Endodermal cell (in vitro differentiated cells): ENCODE results near the gene RGS9. TPM values are rescaled to one million over a fixed set of nuclear protein-coding genes. Genes with fewer than 3 reads are reported as not detected.
"Not testable (repeated sequence)": the region's sequence is repeated elsewhere in the genome, so short reads cannot be mapped to it uniquely, and the experiment has no call there.

Source experiments
- DNase-seq: peaks from one replicate; pipeline ENCODE4 v3.0.0-alpha.2; 2017
- H3K27ac ChIP-seq: 2 replicates; pipeline ENCODE4 v1.5.1; 2013; ENCODE audit warnings: mild to moderate bottlenecking, low read depth, low read length, moderate library complexity
- H3K27me3 ChIP-seq: 2 replicates; pipeline ENCODE4 v1.6.1; 2013; ENCODE audit warnings: mild to moderate bottlenecking, low read length, moderate library complexity; ENCODE audit not compliant: insufficient read depth, control insufficient read depth, poor library complexity, severe bottlenecking
- H3K36me3 ChIP-seq: 2 replicates; pipeline ENCODE4 v1.7.0; 2013; ENCODE audit warnings: mild to moderate bottlenecking, low read length, moderate library complexity; ENCODE audit not compliant: control insufficient read depth, insufficient read depth
- H3K4me1 ChIP-seq: one replicate; pipeline ENCODE4 v1.7.0; 2013; ENCODE audit warnings: low read length; ENCODE audit not compliant: control insufficient read depth, insufficient read depth
- H3K4me3 ChIP-seq: 2 replicates; pipeline ENCODE4 v1.5.1; 2013; ENCODE audit warnings: mild to moderate bottlenecking, low read length, moderate library complexity
- H3K9ac ChIP-seq: 2 replicates; pipeline ENCODE4 v1.6.1; 2013; ENCODE audit warnings: mild to moderate bottlenecking, low read length, moderate library complexity; ENCODE audit not compliant: poor library complexity, severe bottlenecking; ENCODE audit errors: extremely low read depth
- H3K9me3 ChIP-seq: 2 replicates; pipeline ENCODE4 v1.6.1; 2013; ENCODE audit warnings: mild to moderate bottlenecking, low read length, moderate library complexity; ENCODE audit not compliant: control insufficient read depth
- H3K27ac Mint-ChIP-seq: 2 replicates; pipeline ENCODE4 v1.8.0; 2020; ENCODE audit warnings: mixed read lengths
- H3K27me3 Mint-ChIP-seq: 2 replicates; pipeline ENCODE4 v1.8.0; 2021; ENCODE audit warnings: mild to moderate bottlenecking, mixed read lengths; ENCODE audit not compliant: insufficient read depth
- H3K36me3 Mint-ChIP-seq: 2 replicates; pipeline ENCODE4 v1.8.0; 2020; ENCODE audit warnings: low read depth, mixed read lengths
- H3K4me1 Mint-ChIP-seq: 2 replicates; pipeline ENCODE4 v1.8.0; 2020; ENCODE audit warnings: mixed read lengths
- H3K4me3 Mint-ChIP-seq: 2 replicates; pipeline ENCODE4 v1.8.0; 2020; ENCODE audit warnings: mild to moderate bottlenecking, moderate library complexity, mixed read lengths
- H3K9me3 Mint-ChIP-seq: 2 replicates; pipeline ENCODE4 v1.8.0; 2020; ENCODE audit warnings: mild to moderate bottlenecking, mixed read lengths
- CTCF ChIP-seq: fragments of 200-600 bp; sonication (generic); conservative IDR thresholded peaks from 2 replicates; pipeline ENCODE4 v1.5.0; 2021; ENCODE audit warnings: antibody characterized with exemption, mild to moderate bottlenecking
- WGBS, 2 experiments: methylation state at CpG; one replicate each; pipeline versions ENCODE4 v1.1.5 to v1.1.7; 2013; ENCODE audit warnings: missing lambda C conversion rate in 2 of 2, mixed read lengths in 1 of 2; ENCODE audit not compliant: insufficient coverage in 1 of 2, insufficient read length in 1 of 2; 5-methylcytosine and 5-hydroxymethylcytosine counted together
- total RNA-seq, 2 donors: library from RNA; stranded (reverse); fragmentation: NEBNext Ultra II Directional in 1 of 2; extraction: Animal tissue kit (Norgen Biotek cat#: 25700) in 1 of 2; gene quantifications; 2 replicates in 1 of 2; 3 replicates in 1 of 2; pipeline ENCODE4 v1.2.1, GENCODE V29; 2021

RGS9 gene
- total RNA-seq, 2 donors from 2014 or later, result 11.1 to 14.7 TPM

- no peak overlapping the region for H3K9ac ChIP-seq
- Mint-ChIP-seq H3K27ac (no peak overlapping the region), H3K4me1 (peaks cover 13% of the 10 kb centered on the region), H3K4me3 (no peak overlapping the region), H3K9me3 (peaks cover 4% of the 10 kb centered on the region), H3K27me3 (no peaks in the 10 kb centered on the region), H3K36me3 (no peaks in the 10 kb centered on the region)
- H3K4me3 ChIP-seq, result no peak overlapping the region
- peak; percentile 66 for TF ChIP-seq CTCF
- no peaks in the 10 kb centered on the region for H3K27me3 ChIP-seq
- H3K9me3 ChIP-seq, result no peaks in the 10 kb centered on the region
- peaks cover 5% of the 10 kb centered on the region for H3K4me1 ChIP-seq
- DNase-seq, result peak; percentile 55
- no peaks in the 10 kb centered on the region for H3K36me3 ChIP-seq
- 89 to 91% methylated on average over 4 to 7 of the region's 7 CpGs for WGBS, 2 experiments
- H3K27ac ChIP-seq, result no peak overlapping the region
Observed at GRCh38 chr17:65093930-65094329, 43.2 kb upstream of the RGS9 start.

- Histone ChIP-seq H3K36me3 (no peaks in the 10 kb centered on the region), H3K9ac (no peak overlapping the region), H3K27me3 (no peaks in the 10 kb centered on the region), H3K27ac (no peak overlapping the region), H3K4me1 (peaks cover 5% of the 10 kb centered on the region), H3K4me3 (no peak overlapping the region), H3K9me3 (no peaks in the 10 kb centered on the region)
- no peak for DNase-seq
- H3K27ac Mint-ChIP-seq, result no peak overlapping the region
- H3K4me3 Mint-ChIP-seq, result no peak overlapping the region
- peaks cover 4% of the 10 kb centered on the region for H3K9me3 Mint-ChIP-seq
- peaks cover 19% of the 10 kb centered on the region for H3K4me1 Mint-ChIP-seq
- no peaks in the 10 kb centered on the region for H3K27me3 Mint-ChIP-seq
- H3K36me3 Mint-ChIP-seq, result no peaks in the 10 kb centered on the region
- 88% methylated on average over 1 of the region's 1 CpG; no CpG with 5 or more reads in 1 of the 2 experiments for WGBS, 2 experiments
- TF ChIP-seq CTCF, result no peak
Observed at GRCh38 chr17:65095465-65095864, 41.7 kb upstream of the RGS9 start.

- H3K36me3 ChIP-seq, H3K9me3 ChIP-seq, H3K9ac ChIP-seq, H3K36me3 Mint-ChIP-seq, H3K9me3 Mint-ChIP-seq, H3K4me3 Mint-ChIP-seq, H3K4me1 ChIP-seq, H3K27me3 ChIP-seq, H3K27me3 Mint-ChIP-seq, H3K27ac Mint-ChIP-seq, H3K27ac ChIP-seq, H3K4me3 ChIP-seq, DNase-seq: not testable (repeated sequence)
- peaks cover 13% of the 10 kb centered on the region for H3K4me1 Mint-ChIP-seq
- 95% methylated on average over 1 of the region's 2 CpGs; no CpG with 5 or more reads in 1 of the 2 experiments for WGBS, 2 experiments
Observed at GRCh38 chr17:65096382-65096781, 40.8 kb upstream of the RGS9 start.

- peaks cover 4% of the 10 kb centered on the region for H3K9me3 Mint-ChIP-seq
- TF ChIP-seq CTCF, result no peak
- peaks cover 9% of the 10 kb centered on the region for H3K4me1 Mint-ChIP-seq
- H3K27me3 Mint-ChIP-seq, result no peaks in the 10 kb centered on the region
- no peaks in the 10 kb centered on the region for H3K36me3 Mint-ChIP-seq
- Histone ChIP-seq H3K27ac (no peak overlapping the region), H3K9ac (no peak overlapping the region), H3K27me3 (no peaks in the 10 kb centered on the region), H3K9me3 (no peaks in the 10 kb centered on the region), H3K4me3 (no peak overlapping the region), H3K36me3 (no peaks in the 10 kb centered on the region), H3K4me1 (no peaks in the 10 kb centered on the region)
- WGBS, 2 experiments, result 71 to 95% methylated on average over 2 of the region's 2 CpGs
- no peak overlapping the region for H3K27ac Mint-ChIP-seq
- DNase-seq, result no peak
- no peak overlapping the region for H3K4me3 Mint-ChIP-seq
Observed at GRCh38 chr17:65097110-65097509, 40.1 kb upstream of the RGS9 start.
